ENCODE results near the gene CASD1.

- TF ChIP-seq POLR2AphosphoS5 (IDR thresholded peaks at IDR 0.05; ENCODE audit: borderline replicate concordance, low read depth, low read length) (no peak), EZH2 (IDR thresholded peaks at IDR 0.05) (no peak), FOXP2 (optimal IDR thresholded peaks at IDR 0.05; ENCODE audit: control extremely low read depth, extremely low read length, insufficient read depth) (no peak)
Observed at GRCh38 chr7:94507962-94508361, 1.6 kb upstream of the CASD1 start.
